Vagina (tissue), 2 donors: Measurements from ENCODE around the gene CALD1.

Source experiments
- CTCF ChIP-seq, 3 experiments: fragments of 450-650 bp in 2 of 3; fragments of 200-600 bp in 1 of 3; sonication (generic) in 1 of 3; IDR thresholded peaks; one replicate each; pipeline ENCODE4 v1.5.1; 2017 to 2019; ENCODE audit warnings: antibody characterized with exemption in 3 of 3, mild to moderate bottlenecking in 2 of 3, moderate library complexity in 2 of 3
- POLR2A ChIP-seq, 2 donors: fragments of 450-650 bp; IDR thresholded peaks; one replicate each; pipeline ENCODE4 v1.6.1; 2017; ENCODE audit warnings: antibody characterized with exemption in 2 of 2, mild to moderate bottlenecking in 2 of 2, moderate library complexity in 2 of 2

- TF ChIP-seq CTCF (IDR thresholded peaks at IDR 0.05), result no peak
- no peak for TF ChIP-seq POLR2A (IDR thresholded peaks at IDR 0.05)
These were observed 76.0 kb downstream of the CALD1 start for GRCh38 chr7:134855442-134855841.
